NCI-H187 (cell line): ENCODE results near the gene TUBA8.
"Not testable (repeated sequence)": the region's sequence is repeated elsewhere in the genome, so short reads cannot be mapped to it uniquely, and the experiment has no call there.

Source experiments
- DNase-seq, 2 experiments: peaks; one replicate each; lab custom pipeline; 2025; lab: John Stamatoyannopoulos, UW

Gene TUBA8

GRCh38 chr22:18130699-18131429, 20.3 kb downstream of the TUBA8 start:
- no peak for DNase-seq

GRCh38 chr22:18133452-18133851, 22.8 kb downstream of the TUBA8 start:
- no peak for DNase-seq

- no peak for DNase-seq
These were observed 26.1 kb downstream of the TUBA8 start for GRCh38 chr22:18136563-18137320.

- DNase-seq: not testable (repeated sequence)
These were observed 30.4 kb downstream of the TUBA8 start for GRCh38 chr22:18141004-18141403.

- no peak for DNase-seq
These were observed 33.5 kb downstream of the TUBA8 start for GRCh38 chr22:18144105-18144504.

GRCh38 chr22:18145676-18146388, 35.2 kb downstream of the TUBA8 start:
- no peak for DNase-seq

GRCh38 chr22:18146389-18146753, 35.8 kb downstream of the TUBA8 start:
- DNase-seq: no peak

- DNase-seq: no peak
These were observed 37.2 kb downstream of the TUBA8 start for GRCh38 chr22:18147791-18148190.

- no peak for DNase-seq
These were observed 37.8 kb downstream of the TUBA8 start for GRCh38 chr22:18148293-18148965.

- no peak for DNase-seq
These were observed 41.9 kb downstream of the TUBA8 start for GRCh38 chr22:18152519-18152918.

GRCh38 chr22:18154821-18155390, 44.3 kb downstream of the TUBA8 start:
- DNase-seq: no peak

- DNase-seq: not testable (repeated sequence)
These were observed 44.9 kb downstream of the TUBA8 start for GRCh38 chr22:18155546-18155945.

GRCh38 chr22:18156878-18157713, 46.5 kb downstream of the TUBA8 start:
- peak in 1 of 2 experiments; percentile 6 for DNase-seq

GRCh38 chr22:18157714-18158028, 47.1 kb downstream of the TUBA8 start:
- DNase-seq: no peak

GRCh38 chr22:18160641-18161040, 50.0 kb downstream of the TUBA8 start:
- DNase-seq: not testable (repeated sequence)

GRCh38 chr22:18163843-18164242, 53.2 kb downstream of the TUBA8 start:
- DNase-seq: peak in 1 of 2 experiments; percentile 1

GRCh38 chr22:18164584-18164983, 54.0 kb downstream of the TUBA8 start:
- DNase-seq: peak; percentile 26 to 46

- DNase-seq: not testable (repeated sequence)
These were observed 54.7 kb downstream of the TUBA8 start for GRCh38 chr22:18165356-18165755.

- not testable (repeated sequence) for DNase-seq
These were observed 59.7 kb downstream of the TUBA8 start for GRCh38 chr22:18170284-18170683.

GRCh38 chr22:18172203-18172602, 61.6 kb downstream of the TUBA8 start:
- DNase-seq: not testable (repeated sequence)

GRCh38 chr22:18172776-18173175, 62.2 kb downstream of the TUBA8 start:
- DNase-seq: not testable (repeated sequence)
